ENCODE measurements around the gene PPM1N.

PPM1N gene, protein sequence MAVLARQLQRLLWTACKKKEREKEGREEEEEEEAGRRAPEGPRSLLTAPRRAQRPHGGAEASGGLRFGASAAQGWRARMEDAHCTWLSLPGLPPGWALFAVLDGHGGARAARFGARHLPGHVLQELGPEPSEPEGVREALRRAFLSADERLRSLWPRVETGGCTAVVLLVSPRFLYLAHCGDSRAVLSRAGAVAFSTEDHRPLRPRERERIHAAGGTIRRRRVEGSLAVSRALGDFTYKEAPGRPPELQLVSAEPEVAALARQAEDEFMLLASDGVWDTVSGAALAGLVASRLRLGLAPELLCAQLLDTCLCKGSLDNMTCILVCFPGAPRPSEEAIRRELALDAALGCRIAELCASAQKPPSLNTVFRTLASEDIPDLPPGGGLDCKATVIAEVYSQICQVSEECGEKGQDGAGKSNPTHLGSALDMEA

GRCh38 chr19:45498411-45499195 is at the start of gene PPM1N:
PPM1N (plus strand) TSS chr19:45498443; CDS start chr19:45498473, 30 bp downstream.
- TF ChIP-seq, protein P1, sequence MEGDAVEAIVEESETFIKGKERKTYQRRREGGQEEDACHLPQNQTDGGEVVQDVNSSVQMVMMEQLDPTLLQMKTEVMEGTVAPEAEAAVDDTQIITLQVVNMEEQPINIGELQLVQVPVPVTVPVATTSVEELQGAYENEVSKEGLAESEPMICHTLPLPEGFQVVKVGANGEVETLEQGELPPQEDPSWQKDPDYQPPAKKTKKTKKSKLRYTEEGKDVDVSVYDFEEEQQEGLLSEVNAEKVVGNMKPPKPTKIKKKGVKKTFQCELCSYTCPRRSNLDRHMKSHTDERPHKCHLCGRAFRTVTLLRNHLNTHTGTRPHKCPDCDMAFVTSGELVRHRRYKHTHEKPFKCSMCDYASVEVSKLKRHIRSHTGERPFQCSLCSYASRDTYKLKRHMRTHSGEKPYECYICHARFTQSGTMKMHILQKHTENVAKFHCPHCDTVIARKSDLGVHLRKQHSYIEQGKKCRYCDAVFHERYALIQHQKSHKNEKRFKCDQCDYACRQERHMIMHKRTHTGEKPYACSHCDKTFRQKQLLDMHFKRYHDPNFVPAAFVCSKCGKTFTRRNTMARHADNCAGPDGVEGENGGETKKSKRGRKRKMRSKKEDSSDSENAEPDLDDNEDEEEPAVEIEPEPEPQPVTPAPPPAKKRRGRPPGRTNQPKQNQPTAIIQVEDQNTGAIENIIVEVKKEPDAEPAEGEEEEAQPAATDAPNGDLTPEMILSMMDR (IDR thresholded peaks at IDR 0.05): no peak
- TF ChIP-seq ZFX (IDR thresholded peaks at IDR 0.05; ENCODE audit: borderline replicate concordance): no peak
- H3K27ac ChIP-seq: peak within 1 kb of the TSS; percentile 61

DNA sequence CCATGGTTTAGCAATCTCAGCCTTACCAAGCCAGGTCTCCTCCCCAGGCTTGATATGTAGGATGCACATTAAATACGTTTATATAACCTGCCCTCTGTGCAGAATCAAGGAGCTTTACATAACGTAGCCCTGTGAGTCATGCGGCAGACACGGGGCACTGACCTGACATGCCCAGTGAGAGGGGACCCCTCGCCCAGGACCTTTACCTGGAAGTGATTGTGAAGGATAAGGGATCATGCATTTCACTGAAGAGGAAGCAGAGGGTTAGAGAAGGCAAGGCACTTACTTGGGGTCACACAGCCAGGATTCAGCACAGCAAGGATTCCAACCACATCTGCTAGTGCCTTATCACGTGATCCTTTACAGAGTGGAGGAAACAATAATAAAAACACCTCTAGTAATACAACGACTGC is 49.4 kb upstream of the PPM1N start:
- TF ChIP-seq, protein P1 (IDR thresholded peaks at IDR 0.05): no peak
- TF ChIP-seq ZFX (IDR thresholded peaks at IDR 0.05; ENCODE audit: borderline replicate concordance): no peak
- peak overlapping the region; percentile 79; the same call in 1 of the 2 replicates for H3K27ac ChIP-seq

DNA sequence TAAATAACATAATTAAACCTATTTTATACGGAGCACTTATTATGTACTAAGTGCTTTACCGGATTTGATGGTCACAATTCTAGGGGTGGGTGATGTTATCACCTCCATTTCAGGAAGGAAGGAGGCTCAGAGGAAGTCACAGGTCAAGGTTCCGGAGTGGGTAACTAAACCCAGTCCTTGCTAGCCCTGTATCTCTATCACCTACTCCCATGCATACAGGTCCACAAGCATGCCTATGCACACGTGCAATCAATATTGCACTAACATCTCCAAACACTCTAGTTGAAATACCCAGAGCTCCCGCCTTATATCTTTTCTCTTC is 48.3 kb upstream of the PPM1N start:
- TF ChIP-seq, protein P1 (IDR thresholded peaks at IDR 0.05): no peak
- no peak for TF ChIP-seq ZFX (IDR thresholded peaks at IDR 0.05; ENCODE audit: borderline replicate concordance)
- H3K27ac ChIP-seq: peak overlapping the region; percentile 79

DNA sequence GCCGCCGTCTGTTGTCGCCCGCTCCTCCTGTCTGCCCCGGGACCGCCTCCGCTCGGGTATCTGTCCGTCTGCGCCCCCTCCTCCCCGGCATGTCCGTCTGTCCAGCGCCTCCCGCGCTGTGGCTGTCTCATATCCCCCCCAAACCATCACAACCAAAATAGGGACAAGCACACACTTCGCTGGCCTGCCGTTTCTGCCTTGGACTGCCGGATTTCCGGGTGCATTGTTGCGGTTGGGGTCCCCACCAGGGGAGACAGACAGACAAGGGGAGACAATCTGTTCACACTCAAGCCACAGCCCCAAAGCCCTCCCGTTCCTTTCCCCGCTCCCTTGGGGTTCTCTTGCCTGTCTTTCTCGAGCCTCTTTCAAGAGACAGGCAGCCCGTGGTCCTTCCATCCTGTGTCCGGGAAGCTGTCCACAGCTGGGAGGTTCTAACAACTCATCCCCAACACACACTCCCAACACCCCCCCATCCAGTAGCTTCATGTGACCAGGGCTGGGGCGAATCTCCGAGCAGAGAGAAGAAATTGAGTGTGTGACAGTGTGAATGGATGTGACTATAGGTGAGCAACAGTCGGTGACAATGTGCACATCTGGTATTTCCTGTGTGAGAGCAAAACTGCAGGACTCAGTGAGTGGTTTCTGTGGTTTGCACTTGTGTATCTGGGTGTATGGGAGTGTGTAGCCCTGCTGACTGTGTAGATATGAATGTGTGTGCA is 47.0 kb upstream of the PPM1N start:
- H3K27ac ChIP-seq: peak overlapping the region; percentile 79
- TF ChIP-seq, protein P1 (IDR thresholded peaks at IDR 0.05): no peak
- no peak for TF ChIP-seq ZFX (IDR thresholded peaks at IDR 0.05; ENCODE audit: borderline replicate concordance)

DNA sequence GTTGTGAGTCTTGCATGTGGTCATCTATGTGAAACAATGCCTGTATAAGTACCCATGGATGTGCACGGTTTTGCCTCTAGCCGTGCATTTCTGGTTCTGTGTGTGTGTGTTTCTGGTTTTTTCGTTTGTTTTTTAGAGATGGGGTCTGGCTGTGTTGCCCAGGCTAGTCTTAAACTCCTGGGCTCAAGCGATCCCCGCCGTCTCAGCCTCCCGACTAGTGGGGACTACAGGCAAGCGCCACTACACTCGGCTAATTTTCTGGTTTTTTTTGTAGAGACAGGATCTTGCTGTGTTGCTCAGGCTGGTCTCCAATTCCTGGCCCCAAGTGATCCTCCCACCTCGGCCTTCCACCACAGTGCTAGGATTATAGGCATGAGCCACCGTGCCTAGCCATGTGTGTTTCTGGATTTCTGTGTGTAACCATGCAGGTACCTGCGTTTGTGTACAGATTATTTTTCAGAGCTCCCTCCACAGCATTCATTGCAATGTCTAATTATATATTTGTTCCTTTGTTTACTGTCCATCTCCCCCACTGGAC is 46.3 kb upstream of the PPM1N start:
- no peak for TF ChIP-seq ZFX (IDR thresholded peaks at IDR 0.05; ENCODE audit: borderline replicate concordance)
- TF ChIP-seq, protein P1 (IDR thresholded peaks at IDR 0.05): no peak
- H3K27ac ChIP-seq: peak overlapping the region; percentile 79

GRCh38 chr19:45455707-45456499 is 42.3 kb upstream of the PPM1N start:
- no peak for TF ChIP-seq ZFX (IDR thresholded peaks at IDR 0.05; ENCODE audit: borderline replicate concordance)
- TF ChIP-seq, protein P1 (IDR thresholded peaks at IDR 0.05): no peak
- 0 out of 2 replicates have a peak overlapping the region, but pooled peaks have one; percentile 12 for H3K27ac ChIP-seq
